Prostate gland (tissue), 2 donors: ENCODE data around the gene DSE.

Experiments used
- CTCF ChIP-seq, 4 experiments: fragments of 200-600 bp in 2 of 4; fragments of 450-650 bp in 2 of 4; sonication (generic) in 2 of 4; IDR thresholded peaks; 1 replicate in 3 of 4; 2 replicates in 1 of 4; pipeline ENCODE4 v1.5.1; 2016 to 2019; ENCODE audit warnings: antibody characterized with exemption in 4 of 4, mild to moderate bottlenecking in 2 of 4, moderate library complexity in 2 of 4
- POLR2AphosphoS5 ChIP-seq: sonication (generic); formaldehyde crosslinking; IDR thresholded peaks from one replicate; pipeline ENCODE4 v1.6.1; 2017; ENCODE audit warnings: antibody characterized with exemption

- TF ChIP-seq CTCF (IDR thresholded peaks at IDR 0.05) (no peak), POLR2AphosphoS5 (no peak)
Observed at GRCh38 chr6:116447052-116447451, 76.3 kb downstream of the DSE start.
